ENCODE data around the gene TWIST1. TPM values are rescaled to one million over a fixed set of nuclear protein-coding genes. Genes with fewer than 3 reads are reported as not detected.

Gene TWIST1
- not detected for polyA plus RNA-seq

- DNase-seq: no peak
- Mint-ChIP-seq H3K27ac (no peak within 1 kb of the TSS), H3K36me3 (no peaks in the 10 kb centered on the region), H3K27me3 (ENCODE audit: low read depth in 3 of 3) (peaks cover 25 to 31% (median 30%) of the 10 kb centered on the region in 3 donors), H3K4me3 (peak within 1 kb of the TSS in 4 of 5 donors; percentile 40 to 68 (median 56)), H3K4me1 (peaks cover 6 to 7% of the 10 kb centered on the region in 2 donors), H3K9me3 (peaks cover 0 to 15% (median 2%) of the 10 kb centered on the region in 6 donors)
Measured at GRCh38 chr7:19117091-19117869, at the start of gene TWIST1. TWIST1 (minus strand) TSS chr7:19117636; CDS start chr7:19117321, 315 bp downstream.

GRCh38 chr7:19161671-19162070 lies 44.2 kb upstream of the TWIST1 start:
- H3K27ac Mint-ChIP-seq: no peak overlapping the region
- H3K4me1 Mint-ChIP-seq: no peaks in the 10 kb centered on the region
- no peaks in the 10 kb centered on the region for H3K9me3 Mint-ChIP-seq
- H3K4me3 Mint-ChIP-seq: no peak overlapping the region
- H3K27me3 Mint-ChIP-seq (ENCODE audit: low read depth in 3 of 3): no peaks in the 10 kb centered on the region
- H3K36me3 Mint-ChIP-seq: no peaks in the 10 kb centered on the region
- no peak for DNase-seq

DNA sequence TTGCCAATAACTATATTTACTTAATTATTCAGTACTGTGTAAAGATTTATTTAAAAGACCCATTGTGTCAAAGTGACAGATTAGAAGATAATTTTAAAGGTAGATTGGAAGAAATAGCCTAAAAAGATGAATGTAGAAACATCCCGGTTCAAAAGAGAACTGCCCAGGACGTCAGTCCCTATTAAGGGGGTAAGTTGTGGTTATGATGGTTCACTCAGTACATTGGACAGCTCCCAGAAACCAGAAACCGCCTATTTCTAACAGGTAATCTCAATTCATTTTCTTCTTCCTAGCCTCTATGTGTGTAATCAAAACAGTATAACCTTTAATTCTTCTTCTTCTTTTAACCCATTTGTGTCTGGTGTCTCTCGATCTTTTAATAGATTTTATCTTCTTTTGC lies 29.3 kb upstream of the TWIST1 start:
- H3K36me3 Mint-ChIP-seq: peaks cover 0 to 3% (median 0%) of the 10 kb centered on the region in 3 donors
- no peak overlapping the region for H3K27ac Mint-ChIP-seq
- H3K9me3 Mint-ChIP-seq: peaks cover 4 to 55% (median 7%) of the 10 kb centered on the region in 6 donors
- no peak for DNase-seq
- peaks cover 5 to 6% of the 10 kb centered on the region in 2 donors for H3K4me1 Mint-ChIP-seq
- no peak overlapping the region for H3K4me3 Mint-ChIP-seq
- H3K27me3 Mint-ChIP-seq (ENCODE audit: low read depth in 3 of 3): peaks cover 18 to 21% (median 20%) of the 10 kb centered on the region in 3 donors

DNA sequence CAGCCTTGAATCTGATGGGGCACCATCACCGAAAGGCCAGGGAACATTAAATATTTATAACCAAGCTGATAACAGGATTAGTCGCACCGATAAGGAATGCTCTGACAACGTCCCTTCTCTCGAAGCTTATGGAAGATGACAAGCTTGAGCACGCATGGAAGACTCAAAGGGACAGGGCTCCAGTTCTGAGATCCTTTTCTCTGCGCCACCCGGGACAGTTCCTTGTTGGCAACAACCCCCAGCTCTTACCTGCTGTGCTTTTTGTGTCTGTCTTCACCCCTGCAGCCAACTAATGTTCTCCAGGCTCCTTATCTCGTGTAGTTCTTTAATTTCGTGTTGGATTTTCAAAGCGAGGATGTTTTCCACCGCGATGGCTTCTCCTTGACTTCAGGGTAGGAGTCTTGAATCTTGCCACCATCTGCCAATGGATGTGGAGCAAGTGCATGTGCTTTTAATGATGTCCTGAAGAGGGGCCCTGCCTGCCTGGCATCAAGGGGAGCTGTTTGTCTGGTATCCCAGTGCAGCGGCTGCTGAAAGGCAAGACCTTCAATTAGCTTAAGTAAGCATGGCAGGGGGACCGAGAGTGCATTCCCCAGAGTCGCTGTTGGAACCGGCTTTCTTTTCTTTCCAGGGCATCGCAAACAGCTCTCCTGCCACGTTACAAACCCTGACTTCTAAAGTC lies 28.1 kb upstream of the TWIST1 start:
- Mint-ChIP-seq H3K4me1 (peaks cover 5 to 6% of the 10 kb centered on the region in 2 donors), H3K27ac (no peak overlapping the region), H3K4me3 (peak overlapping the region in 1 of 5 donors; percentile 17), H3K9me3 (peaks cover 3 to 45% (median 6%) of the 10 kb centered on the region in 6 donors), H3K36me3 (peaks cover 0 to 3% (median 0%) of the 10 kb centered on the region in 3 donors), H3K27me3 (ENCODE audit: low read depth in 3 of 3) (peaks cover 18 to 20% (median 18%) of the 10 kb centered on the region in 3 donors)
- DNase-seq: no peak

DNA sequence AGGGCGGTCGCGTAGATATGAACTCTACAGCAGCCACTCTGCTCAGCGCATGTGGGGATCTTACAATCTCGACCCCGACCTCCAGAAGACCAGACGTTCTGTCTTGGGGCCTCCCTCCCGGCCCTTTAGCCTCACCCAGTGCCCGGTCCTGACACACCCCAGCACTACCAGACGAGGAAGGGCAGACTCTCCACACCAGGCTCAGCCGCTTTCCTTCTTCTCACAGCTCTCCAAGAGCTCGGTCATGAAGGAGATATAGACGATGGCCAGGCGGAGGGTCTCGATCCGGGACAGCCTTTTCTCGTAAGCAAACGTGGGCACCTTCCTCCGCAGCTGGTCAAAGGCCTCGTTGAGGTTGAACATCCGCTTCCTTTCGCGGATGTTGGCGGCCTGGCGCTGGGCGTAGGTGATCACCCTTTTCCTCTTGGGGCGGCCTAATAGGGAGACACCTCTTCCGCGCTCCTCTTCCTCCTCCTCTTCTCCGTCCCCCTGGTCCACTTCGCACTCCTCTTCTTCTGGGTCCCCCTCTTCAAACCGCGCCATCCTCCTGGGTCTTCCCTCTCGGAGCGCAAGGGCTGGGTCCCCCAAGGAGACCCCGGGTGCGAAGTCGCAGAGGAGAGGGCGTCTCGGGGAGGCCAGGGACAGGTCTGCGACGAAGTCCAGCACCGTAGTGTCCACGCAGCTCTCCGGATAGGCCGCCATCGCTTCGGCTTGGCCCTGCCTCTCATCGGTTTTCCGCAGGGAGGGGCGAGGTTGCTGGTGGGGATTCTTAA lies 27.4 kb upstream of the TWIST1 start, which contains the start of gene FERD3L:
TSS of gene FERD3L (minus strand) at position 761 of the 773 bp plus-strand sequence. CDS start at position 702, 59 bp downstream.
- Mint-ChIP-seq H3K9me3 (peaks cover 3 to 45% (median 6%) of the 10 kb centered on the region in 6 donors), H3K27me3 (ENCODE audit: low read depth in 3 of 3) (peaks cover 18 to 22% (median 18%) of the 10 kb centered on the region in 3 donors), H3K4me3 (peak within 1 kb of the TSS; percentile 35 to 40 (median 39)), H3K4me1 (peaks cover 5 to 6% of the 10 kb centered on the region in 2 donors), H3K27ac (no peak within 1 kb of the TSS), H3K36me3 (peaks cover 0 to 3% (median 0%) of the 10 kb centered on the region in 3 donors)
- no peak for DNase-seq

GRCh38 chr7:19143881-19144574 lies 26.6 kb upstream of the TWIST1 start:
- Mint-ChIP-seq H3K27me3 (ENCODE audit: low read depth in 3 of 3) (peaks cover 18 to 22% (median 18%) of the 10 kb centered on the region in 3 donors), H3K4me1 (peaks cover 5 to 6% of the 10 kb centered on the region in 2 donors), H3K9me3 (peaks cover 3 to 45% (median 6%) of the 10 kb centered on the region in 6 donors), H3K4me3 (peak overlapping the region in 2 of 5 donors; percentile 29 to 57), H3K27ac (no peak overlapping the region), H3K36me3 (peaks cover 0 to 3% (median 0%) of the 10 kb centered on the region in 3 donors)
- no peak for DNase-seq

DNA sequence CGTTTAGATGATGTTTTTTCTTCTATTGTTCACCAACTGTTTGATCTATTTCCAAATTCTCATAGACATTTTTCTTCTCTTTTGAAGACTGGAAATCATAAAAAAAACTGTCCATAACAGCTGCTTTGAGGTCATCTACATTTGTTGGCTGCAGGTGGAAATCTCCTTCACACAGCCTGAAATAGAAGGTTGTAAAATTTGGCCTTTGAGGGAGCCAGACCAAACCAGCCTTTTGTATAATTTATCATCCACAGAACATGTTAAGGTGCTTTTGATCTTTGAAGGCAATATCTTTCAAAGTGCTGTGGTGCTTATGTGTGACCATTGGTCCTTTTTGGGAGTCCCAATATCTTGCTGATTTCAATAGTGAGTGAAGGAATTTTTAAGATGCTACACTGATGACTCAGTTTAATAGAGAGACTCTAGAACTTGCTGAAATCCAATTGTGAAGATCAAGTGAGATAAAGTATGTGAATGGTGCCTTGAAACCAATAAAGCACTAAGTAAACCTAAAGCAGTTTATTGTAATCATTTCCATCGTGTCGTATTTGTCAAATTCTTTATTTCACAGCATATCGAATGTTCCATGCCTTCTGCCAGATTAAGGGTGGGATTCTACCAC lies 22.4 kb upstream of the TWIST1 start:
- Mint-ChIP-seq H3K4me3 (no peak overlapping the region), H3K9me3 (peaks cover 0 to 26% (median 5%) of the 10 kb centered on the region in 6 donors), H3K27ac (no peak overlapping the region), H3K36me3 (no peaks in the 10 kb centered on the region), H3K27me3 (ENCODE audit: low read depth in 3 of 3) (peaks cover 4 to 16% (median 5%) of the 10 kb centered on the region in 3 donors), H3K4me1 (peaks cover 4 to 5% of the 10 kb centered on the region in 2 donors)
- DNase-seq: no peak

DNA sequence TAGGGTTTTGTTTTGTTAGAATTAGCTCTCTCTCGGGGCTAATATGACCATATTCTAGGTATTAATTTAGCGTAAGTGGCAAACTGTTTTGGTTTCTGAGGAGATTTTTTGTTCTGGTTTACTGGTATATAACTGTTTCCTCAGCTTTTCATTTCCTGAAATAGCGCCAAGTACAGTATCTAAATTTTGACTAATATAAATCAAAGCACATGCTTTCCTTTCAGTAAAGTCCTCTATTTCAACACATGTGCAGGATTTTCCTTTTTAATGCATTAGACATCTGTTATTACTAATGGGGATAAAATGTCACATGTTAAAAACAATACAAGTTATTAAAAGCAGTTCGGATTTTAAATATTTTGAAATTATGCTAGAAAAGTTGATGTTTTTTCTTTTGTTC lies 16.4 kb upstream of the TWIST1 start:
- no peaks in the 10 kb centered on the region for H3K4me1 Mint-ChIP-seq
- H3K36me3 Mint-ChIP-seq: no peaks in the 10 kb centered on the region
- no peak overlapping the region for H3K27ac Mint-ChIP-seq
- peaks cover 0 to 7% (median 0%) of the 10 kb centered on the region in 3 donors for H3K27me3 Mint-ChIP-seq (ENCODE audit: low read depth in 3 of 3)
- peaks cover 0 to 13% (median 5%) of the 10 kb centered on the region in 6 donors for H3K9me3 Mint-ChIP-seq
- H3K4me3 Mint-ChIP-seq: no peak overlapping the region
- no peak for DNase-seq

DNA sequence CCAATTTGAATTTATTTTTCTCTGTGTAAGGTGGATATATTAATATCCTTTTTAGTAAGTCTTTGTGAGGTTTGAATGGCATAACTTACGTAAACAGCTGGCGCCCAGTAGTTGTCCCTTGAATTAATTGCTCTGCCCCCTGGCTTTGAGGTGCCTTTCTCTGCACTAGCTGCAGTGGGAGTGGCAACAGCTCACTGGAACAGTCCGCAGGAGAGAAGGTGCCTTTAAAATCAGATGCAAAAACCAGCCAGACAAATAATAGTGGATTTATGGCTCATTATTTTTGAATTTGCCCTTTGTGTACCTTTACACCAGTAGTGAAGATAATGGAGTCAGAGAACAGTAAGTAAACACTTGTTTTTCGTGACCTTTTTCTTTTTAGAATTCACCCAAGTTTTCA lies 16.0 kb upstream of the TWIST1 start:
- no peak overlapping the region for H3K27ac Mint-ChIP-seq
- no peaks in the 10 kb centered on the region for H3K4me1 Mint-ChIP-seq
- DNase-seq: no peak
- H3K27me3 Mint-ChIP-seq (ENCODE audit: low read depth in 3 of 3): peaks cover 0 to 7% (median 0%) of the 10 kb centered on the region in 3 donors
- no peaks in the 10 kb centered on the region for H3K36me3 Mint-ChIP-seq
- H3K4me3 Mint-ChIP-seq: no peak overlapping the region
- H3K9me3 Mint-ChIP-seq: peaks cover 0 to 10% (median 5%) of the 10 kb centered on the region in 6 donors

- DNase-seq: no peak
- H3K4me1 Mint-ChIP-seq: no peaks in the 10 kb centered on the region
- peaks cover 0 to 7% (median 0%) of the 10 kb centered on the region in 3 donors for H3K27me3 Mint-ChIP-seq (ENCODE audit: low read depth in 3 of 3)
- H3K27ac Mint-ChIP-seq: no peak overlapping the region
- peaks cover 0 to 4% (median 0%) of the 10 kb centered on the region in 6 donors for H3K9me3 Mint-ChIP-seq
- H3K36me3 Mint-ChIP-seq: no peaks in the 10 kb centered on the region
- H3K4me3 Mint-ChIP-seq: no peak overlapping the region
Measured at GRCh38 chr7:19128856-19129255, 11.4 kb upstream of the TWIST1 start.

DNA sequence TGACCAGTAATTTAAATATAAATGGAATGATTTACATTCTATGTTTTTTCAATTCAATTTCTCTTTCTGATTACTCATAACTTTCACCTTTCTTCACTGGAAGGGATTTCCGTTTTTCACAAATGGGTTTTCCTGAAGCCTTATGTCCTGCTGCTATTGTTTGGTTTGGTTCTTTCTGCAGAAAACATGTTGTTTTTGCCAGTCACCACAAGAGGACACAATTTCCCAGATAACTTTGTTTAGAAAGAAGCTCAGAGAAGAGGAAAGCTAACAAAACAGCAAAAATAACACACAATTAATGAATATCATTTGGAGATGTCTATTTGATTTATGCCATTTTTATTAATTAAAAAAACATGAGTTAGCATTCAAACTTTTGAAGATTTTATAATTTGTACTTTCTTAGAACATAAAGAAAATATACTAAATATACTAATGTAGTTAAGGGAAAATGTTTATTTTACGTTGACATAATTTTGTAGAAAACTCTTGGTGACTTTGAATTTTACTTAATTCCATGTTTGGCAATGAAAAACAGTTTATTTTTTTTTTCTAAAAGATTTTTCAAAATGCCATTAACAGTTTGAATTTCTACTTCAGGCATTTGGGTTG lies 4.6 kb upstream of the TWIST1 start:
- DNase-seq: no peak
- Mint-ChIP-seq H3K4me3 (no peak overlapping the region), H3K27ac (no peak overlapping the region), H3K27me3 (ENCODE audit: low read depth in 3 of 3) (peaks cover 18 to 22% (median 20%) of the 10 kb centered on the region in 3 donors), H3K4me1 (peaks cover 0 to 2% of the 10 kb centered on the region in 2 donors), H3K9me3 (peaks cover 0 to 6% (median under 1%) of the 10 kb centered on the region in 6 donors), H3K36me3 (no peaks in the 10 kb centered on the region)

DNA sequence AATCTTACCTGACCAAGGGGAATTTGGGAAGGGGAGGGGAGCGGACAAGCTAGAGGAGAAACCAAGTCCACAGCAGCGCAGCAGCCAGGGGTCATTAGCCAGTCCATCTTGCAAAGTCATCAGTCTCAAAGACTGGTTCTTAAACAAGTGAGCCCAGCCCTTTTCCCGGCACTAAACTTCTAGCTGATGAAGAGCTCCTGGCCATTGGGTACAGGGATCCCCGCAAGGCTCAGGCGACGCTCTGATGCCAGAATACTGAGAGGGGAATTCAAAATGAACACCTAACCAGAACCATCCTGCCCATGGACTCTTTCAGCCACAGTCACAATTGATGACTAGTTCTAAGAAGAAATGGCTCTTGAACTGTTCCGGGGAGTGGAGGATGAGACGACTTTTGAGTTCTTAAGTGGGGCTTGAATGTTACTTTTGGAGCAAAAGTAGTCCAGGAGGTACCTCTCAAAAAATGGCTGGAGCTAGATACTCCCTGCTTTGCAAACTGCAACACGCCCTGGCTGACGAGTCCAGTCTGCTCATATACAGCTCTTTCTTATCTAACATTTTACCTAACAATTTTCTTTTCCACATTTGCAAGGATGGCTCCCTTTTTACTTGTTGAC lies 2.5 kb upstream of the TWIST1 start:
- Mint-ChIP-seq H3K9me3 (peaks cover 0 to 9% (median under 1%) of the 10 kb centered on the region in 6 donors), H3K4me1 (peaks cover 6 to 7% of the 10 kb centered on the region in 2 donors), H3K36me3 (no peaks in the 10 kb centered on the region), H3K4me3 (no peak overlapping the region), H3K27ac (no peak overlapping the region), H3K27me3 (ENCODE audit: low read depth in 3 of 3) (peaks cover 20 to 28% (median 27%) of the 10 kb centered on the region in 3 donors)
- no peak for DNase-seq

All from immature natural killer cell (primary cell).